Measurements from ENCODE around the gene SLC38A8.

SLC38A8 gene

DNA sequence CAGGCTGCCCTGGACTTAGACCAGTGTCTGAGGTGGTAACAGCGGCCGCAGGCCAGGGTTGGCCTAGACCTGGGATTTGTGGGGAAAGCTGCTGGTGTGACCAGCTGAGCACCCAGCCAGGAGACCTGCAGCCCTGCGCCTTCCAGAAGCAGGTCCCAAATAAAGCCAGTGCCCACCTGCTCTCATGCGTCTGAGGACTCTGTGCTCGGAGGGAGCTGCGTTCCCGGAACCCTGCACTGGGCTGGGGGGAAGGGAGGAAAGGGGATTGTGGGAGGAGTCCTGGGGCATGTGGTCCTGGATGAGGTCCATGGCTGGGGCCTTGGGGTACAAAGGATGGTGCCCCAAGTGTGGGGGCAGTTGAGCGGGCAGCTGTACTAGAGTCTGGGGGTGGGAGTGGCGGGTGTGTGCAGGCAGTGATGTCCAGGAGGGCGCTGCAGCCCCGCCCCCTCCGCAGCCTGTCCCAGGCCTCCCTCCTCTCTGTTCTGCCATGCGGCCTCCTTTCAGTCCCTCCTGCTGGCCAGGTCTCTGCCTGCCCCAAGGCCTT, 76.4 kb downstream of the SLC38A8 start:
- DNase-seq = no peak
- intact Hi-C loops (cut with DNase I) = no loop called here

DNA sequence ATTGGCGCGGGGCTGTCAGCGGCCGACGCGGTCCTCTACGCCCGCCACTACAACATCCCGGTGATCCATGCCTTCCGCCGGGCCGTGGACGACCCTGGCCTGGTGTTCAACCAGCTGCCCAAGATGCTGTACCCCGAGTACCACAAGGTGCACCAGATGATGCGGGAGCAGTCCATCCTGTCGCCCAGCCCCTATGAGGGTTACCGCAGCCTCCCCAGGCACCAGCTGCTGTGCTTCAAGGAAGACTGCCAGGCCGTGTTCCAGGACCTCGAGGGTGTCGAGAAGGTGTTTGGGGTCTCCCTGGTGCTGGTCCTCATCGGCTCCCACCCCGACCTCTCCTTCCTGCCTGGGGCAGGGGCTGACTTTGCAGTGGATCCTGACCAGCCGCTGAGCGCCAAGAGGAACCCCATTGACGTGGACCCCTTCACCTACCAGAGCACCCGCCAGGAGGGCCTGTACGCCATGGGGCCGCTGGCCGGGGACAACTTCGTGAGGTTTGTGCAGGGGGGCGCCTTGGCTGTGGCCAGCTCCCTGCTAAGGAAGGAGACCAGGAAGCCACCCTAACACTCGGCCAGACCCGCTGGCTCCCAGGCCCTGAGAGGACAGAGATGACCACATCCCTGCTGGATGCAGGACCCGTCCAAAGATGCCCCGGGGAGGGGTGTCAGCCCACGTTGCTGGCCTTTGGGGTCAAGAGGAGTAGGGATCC, 77.0 kb downstream of the SLC38A8 start:
- DNase-seq = no peak
- intact Hi-C loops (cut with DNase I) = no loop called here

DNA sequence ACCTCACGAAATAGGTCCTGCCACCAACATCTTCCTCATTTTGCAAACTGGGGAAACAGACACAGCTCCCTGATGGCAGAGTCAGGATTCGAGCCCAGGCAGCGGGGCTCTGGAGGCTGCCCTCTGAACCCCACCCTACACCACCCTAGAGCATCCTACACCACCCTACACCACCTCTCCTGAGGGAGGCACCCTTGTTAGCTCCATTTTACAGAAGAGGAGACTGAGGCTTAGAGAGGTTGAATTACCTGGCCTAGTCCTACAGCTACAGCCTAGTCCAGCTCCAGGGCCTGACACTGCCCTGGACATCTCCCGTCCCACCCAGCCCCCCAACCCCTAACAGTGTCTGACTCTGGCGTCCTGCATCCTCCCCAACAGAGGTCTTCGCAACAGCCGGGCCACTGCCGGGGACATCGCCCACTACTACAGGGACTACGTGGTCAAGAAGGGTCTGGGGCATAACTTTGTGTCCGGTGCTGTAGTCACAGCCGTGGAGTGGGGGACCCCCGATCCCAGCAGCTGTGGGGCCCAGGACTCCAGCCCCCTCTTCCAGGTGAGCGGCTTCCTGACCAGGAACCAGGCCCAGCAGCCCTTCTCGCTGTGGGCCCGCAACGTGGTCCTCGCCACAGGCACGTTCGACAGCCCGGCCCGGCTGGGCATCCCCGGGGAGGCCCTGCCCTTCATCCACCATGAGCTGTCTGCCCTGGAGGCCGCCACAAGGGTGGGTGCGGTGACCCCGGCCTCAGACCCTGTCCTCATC, 77.7 kb downstream of the SLC38A8 start:
- no peak for DNase-seq
- intact Hi-C loops (cut with DNase I) = no loop called here

DNA sequence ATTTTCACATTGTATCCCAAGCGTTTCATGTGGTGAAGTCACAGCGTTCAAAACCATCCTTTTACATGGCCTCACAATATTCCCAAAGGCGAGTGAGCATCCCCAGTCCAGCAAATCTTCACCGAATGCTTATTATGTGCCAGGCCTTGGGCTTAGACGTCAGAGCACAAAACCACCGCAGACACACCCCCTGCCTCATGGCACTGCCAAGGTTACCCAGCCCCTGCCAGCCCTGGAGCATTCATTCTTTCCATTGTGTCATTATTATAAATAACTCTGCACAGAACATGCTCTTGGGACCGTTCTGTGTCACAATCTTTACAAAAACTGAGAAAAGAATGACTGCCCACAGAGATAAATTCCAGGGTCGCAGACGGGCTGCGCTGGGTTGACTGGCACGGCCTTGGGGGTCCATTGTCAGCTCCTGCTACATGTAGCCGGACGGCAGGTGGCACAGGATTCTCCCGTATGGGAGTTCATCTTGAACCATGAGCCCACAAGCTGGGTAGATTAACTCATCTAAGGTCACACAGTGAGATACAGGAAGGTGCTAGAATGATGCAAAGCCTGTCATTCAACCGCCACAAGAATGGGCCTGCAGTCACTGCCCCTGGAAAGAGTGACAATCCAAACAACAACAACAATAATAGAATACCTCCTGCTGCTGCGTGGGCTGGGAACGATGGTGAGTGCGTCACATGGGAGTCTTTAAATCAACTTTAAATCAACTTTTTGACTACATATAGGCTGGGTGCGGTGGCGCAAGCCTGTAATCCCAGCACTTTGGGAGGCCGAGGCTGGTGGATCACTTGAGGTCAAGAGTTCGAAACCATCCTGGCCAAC, 79.1 kb downstream of the SLC38A8 start:
- intact Hi-C loops (cut with DNase I) = no loop called here
- DNase-seq = no peak

DNA sequence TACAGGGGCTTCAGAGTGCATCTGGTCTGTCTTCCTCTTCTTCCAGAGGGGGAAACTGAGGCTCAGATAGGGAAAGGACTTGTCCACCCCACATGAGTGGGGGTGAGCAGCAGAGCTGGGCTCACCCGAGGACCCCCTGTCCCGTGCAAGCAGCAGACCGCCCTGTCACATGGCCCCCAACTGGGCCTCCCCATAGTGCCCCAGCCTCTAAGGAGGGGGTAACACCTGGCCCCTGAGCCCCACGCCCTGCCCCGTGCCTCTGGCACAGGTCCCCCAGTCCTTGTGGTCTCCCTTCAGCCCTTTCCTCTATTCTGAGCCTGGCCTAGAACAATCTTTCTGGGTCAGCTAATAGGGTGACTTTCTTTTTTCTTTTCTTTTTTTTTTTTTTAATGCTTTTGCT, 81.0 kb downstream of the SLC38A8 start:
- DNase-seq = no peak
- intact Hi-C loops (cut with DNase I) = no loop called here

DNA sequence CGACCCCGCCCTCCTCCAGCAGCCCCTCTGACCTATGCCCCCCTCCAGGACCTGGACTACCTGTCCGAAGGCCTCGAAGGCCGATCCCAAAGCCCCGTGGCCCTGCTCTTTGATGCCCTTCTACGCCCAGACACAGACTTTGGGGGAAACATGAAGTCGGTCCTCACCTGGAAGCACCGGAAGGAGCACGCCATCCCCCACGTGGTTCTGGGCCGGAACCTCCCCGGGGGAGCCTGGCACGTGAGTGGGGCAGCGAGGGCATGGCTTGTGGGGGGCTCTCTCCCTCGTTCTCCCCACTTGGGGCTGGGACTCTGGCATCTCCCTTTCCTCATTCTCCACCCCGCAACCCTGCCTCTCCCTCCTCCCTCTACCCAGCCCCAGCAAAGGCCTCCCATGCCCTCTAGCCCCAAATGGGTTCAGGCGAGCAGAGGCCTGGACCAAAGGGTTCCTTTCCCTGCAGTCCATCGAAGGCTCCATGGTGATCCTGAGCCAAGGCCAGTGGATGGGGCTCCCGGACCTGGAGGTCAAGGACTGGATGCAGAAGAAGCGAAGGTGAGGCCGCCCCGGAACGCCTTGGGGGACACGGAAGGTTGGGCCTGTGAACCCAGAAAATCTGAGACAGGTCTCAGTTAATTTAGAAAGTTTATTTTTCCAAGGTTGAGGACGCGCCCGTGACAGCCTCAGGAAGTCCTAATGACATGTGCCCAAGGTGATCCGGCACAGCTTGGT, 81.9 kb downstream of the SLC38A8 start:
- intact Hi-C loops (cut with DNase I) = no loop called here
- DNase-seq = no peak

Measured in head of caudate nucleus (tissue), 42 donors.